Esophagus muscularis mucosa (tissue), 4 donors: ENCODE results near the gene KLHL29. TPM values are rescaled to one million over a fixed set of nuclear protein-coding genes. Genes with fewer than 3 reads are reported as not detected.
A peak's percentile ranks its signal among the peaks of the same experiment; 100 is the strongest.

Experiments
- DNase-seq: peaks from one replicate; pipeline ENCODE4 v3.0.0-alpha.2; 2017; ENCODE audit errors: extremely low spot score
- H3K27ac ChIP-seq, 4 donors: fragments of 200-600 bp; sonication (generic); replicated peaks in 1 of 4; 1 replicate in 3 of 4; 2 replicates in 1 of 4; pipeline ENCODE4 v1.5.1; 2016 to 2019; ENCODE audit warnings: mild to moderate bottlenecking in 1 of 4
- H3K27me3 ChIP-seq, 4 donors: fragments of 200-600 bp; sonication (generic); one replicate each; pipeline versions ENCODE4 v1.5.1 to v1.6.0; 2016 to 2019
- H3K36me3 ChIP-seq, 4 donors: fragments of 200-600 bp; sonication (generic); one replicate each; pipeline ENCODE4 v1.5.1; 2016 to 2019
- H3K4me1 ChIP-seq, 4 donors: fragments of 200-600 bp; sonication (generic); one replicate each; pipeline ENCODE4 v1.5.1; 2016 to 2019
- H3K4me3 ChIP-seq, 4 donors: fragments of 200-600 bp; sonication (generic); 1 replicate in 2 of 4; 2 replicates in 2 of 4; pipeline ENCODE4 v1.5.1; 2016 to 2019; ENCODE audit warnings: mild to moderate bottlenecking in 4 of 4, moderate library complexity in 1 of 4
- H3K9me3 ChIP-seq, 4 donors: fragments of 200-600 bp; sonication (generic); 1 replicate in 3 of 4; 2 replicates in 1 of 4; pipeline ENCODE4 v1.5.1; 2016 to 2019
- CTCF ChIP-seq, 3 experiments: fragments of 200-600 bp in 2 of 3; fragments of 450-650 bp in 1 of 3; sonication (generic) in 2 of 3; IDR thresholded peaks; one replicate each; pipeline ENCODE4 v1.5.1; 2017 to 2019; ENCODE audit warnings: antibody characterized with exemption in 3 of 3, mild to moderate bottlenecking in 2 of 3, moderate library complexity in 1 of 3
- EP300 ChIP-seq: sonication (generic); formaldehyde crosslinking; IDR thresholded peaks from one replicate; pipeline ENCODE4 v1.6.1; 2017; ENCODE audit warnings: antibody characterized with exemption
- POLR2A ChIP-seq: fragments of 450-650 bp; IDR thresholded peaks from one replicate; pipeline ENCODE4 v1.6.1; 2017; ENCODE audit warnings: antibody characterized with exemption, moderate library complexity, mild to moderate bottlenecking, low read depth
- POLR2AphosphoS5 ChIP-seq, 2 donors: sonication (generic); formaldehyde crosslinking; IDR thresholded peaks; one replicate each; pipeline ENCODE4 v1.6.1; 2017; ENCODE audit warnings: antibody characterized with exemption in 2 of 2
- WGBS: methylation state at CpG from one replicate; pipeline ENCODE4 v1.1.5; 2018; 5-methylcytosine and 5-hydroxymethylcytosine counted together
- intact Hi-C: fragments of 100-400 bp; cut with DNase I; formaldehyde crosslinking; loops from one replicate; pipeline ENCODE4 v1.15.1; 2023
- total RNA-seq, 4 donors: library from RNA; depleted of rRNA; stranded (reverse); fragments of >200 nt; gene quantifications; one replicate each; pipeline versions ENCODE4 v1.1.0 to v1.2.1, GENCODE V29; 2016

Gene KLHL29
- total RNA-seq, 4 donors from 2014 or later, result 22.0 to 26.1 (median 23.4) TPM

- Histone ChIP-seq H3K4me3 (no peak overlapping the region), H3K4me1 (peaks cover 4 to 50% (median 49%) of the 10 kb centered on the region in 4 donors), H3K27me3 (no peaks in the 10 kb centered on the region), H3K27ac (no peak overlapping the region), H3K36me3 (no peaks in the 10 kb centered on the region), H3K9me3 (no peaks in the 10 kb centered on the region)
- WGBS, result 91% methylated on average over 17 of the region's 20 CpGs
- TF ChIP-seq POLR2A (no peak), EP300 (no peak), CTCF (IDR thresholded peaks at IDR 0.05) (no peak), POLR2AphosphoS5 (IDR thresholded peaks at IDR 0.05) (no peak)
- no peak for DNase-seq
- intact Hi-C loops, result no loop called here
These were observed 72.1 kb downstream of the KLHL29 start for GRCh38 chr2:23456881-23457760.

- TF ChIP-seq EP300 (no peak), POLR2A (no peak), POLR2AphosphoS5 (IDR thresholded peaks at IDR 0.05) (no peak), CTCF (IDR thresholded peaks at IDR 0.05) (no peak)
- no peaks in the 10 kb centered on the region for H3K27me3 ChIP-seq
- H3K36me3 ChIP-seq, result no peaks in the 10 kb centered on the region
- no peak overlapping the region for H3K4me3 ChIP-seq
- H3K9me3 ChIP-seq, result no peaks in the 10 kb centered on the region
- H3K4me1 ChIP-seq, result peaks cover 3 to 40% (median 39%) of the 10 kb centered on the region in 4 donors
- WGBS, result 92% methylated on average over 13 of the region's 13 CpGs
- DNase-seq, result no peak
- H3K27ac ChIP-seq, result no peak overlapping the region
- intact Hi-C loops, result no loop called here
These were observed 73.2 kb downstream of the KLHL29 start for GRCh38 chr2:23457990-23458682.

- WGBS, result 94% methylated on average over 2 of the region's 2 CpGs
- no peaks in the 10 kb centered on the region for H3K27me3 ChIP-seq
- no peak for TF ChIP-seq POLR2A
- TF ChIP-seq EP300, result no peak
- no peak for TF ChIP-seq CTCF (IDR thresholded peaks at IDR 0.05)
- no peak for TF ChIP-seq POLR2AphosphoS5 (IDR thresholded peaks at IDR 0.05)
These were observed 74.1 kb downstream of the KLHL29 start for GRCh38 chr2:23459032-23459431.

GRCh38 chr2:23460228-23460627, 75.2 kb downstream of the KLHL29 start:
- TF ChIP-seq CTCF (IDR thresholded peaks at IDR 0.05) (peak; percentile 22 to 44 (median 26)), POLR2A (no peak), EP300 (no peak)
- intact Hi-C loops, result loop anchor here (10.0 kb wide), 1 partner anchor 75 kb away; the partner anchor contains the start of gene KLHL29

More at GRCh38 chr2:23459032-23459431, 74.1 kb downstream of the KLHL29 start:
- H3K4me1 ChIP-seq, result peaks cover 0 to 34% (median 30%) of the 10 kb centered on the region in 4 donors
- no peak for DNase-seq
- intact Hi-C loops, result no loop called here
- H3K27ac ChIP-seq, result no peak overlapping the region
- H3K36me3 ChIP-seq, result no peaks in the 10 kb centered on the region
- H3K4me3 ChIP-seq, result no peak overlapping the region
- H3K9me3 ChIP-seq, result no peaks in the 10 kb centered on the region

More at GRCh38 chr2:23460228-23460627, 75.2 kb downstream of the KLHL29 start:
- no peaks in the 10 kb centered on the region for H3K27me3 ChIP-seq
- no peaks in the 10 kb centered on the region for H3K9me3 ChIP-seq
- DNase-seq, result no peak
- H3K4me3 ChIP-seq, result no peak overlapping the region
- no peak overlapping the region for H3K27ac ChIP-seq
- H3K4me1 ChIP-seq, result peaks cover 0 to 25% (median 23%) of the 10 kb centered on the region in 4 donors
- H3K36me3 ChIP-seq, result no peaks in the 10 kb centered on the region
- 100% methylated on average over 1 of the region's 1 CpG for WGBS
